Stimulated activated CD4-positive, alpha-beta T cell treated with anti-CD3 and anti-CD28 coated beads, Interleukin-4, amount 100 ng/mL, for 4 hours (primary cell): ENCODE data around the gene ARPC5L.
"Not testable (repeated sequence)": the region's sequence is repeated elsewhere in the genome, so short reads cannot be mapped to it uniquely, and the experiment has no call there.

Source experiments
- DNase-seq, 2 experiments: peaks; one replicate each; pipeline ENCODE4 v3.0.0-alpha.2; 2020

ARPC5L gene

DNA sequence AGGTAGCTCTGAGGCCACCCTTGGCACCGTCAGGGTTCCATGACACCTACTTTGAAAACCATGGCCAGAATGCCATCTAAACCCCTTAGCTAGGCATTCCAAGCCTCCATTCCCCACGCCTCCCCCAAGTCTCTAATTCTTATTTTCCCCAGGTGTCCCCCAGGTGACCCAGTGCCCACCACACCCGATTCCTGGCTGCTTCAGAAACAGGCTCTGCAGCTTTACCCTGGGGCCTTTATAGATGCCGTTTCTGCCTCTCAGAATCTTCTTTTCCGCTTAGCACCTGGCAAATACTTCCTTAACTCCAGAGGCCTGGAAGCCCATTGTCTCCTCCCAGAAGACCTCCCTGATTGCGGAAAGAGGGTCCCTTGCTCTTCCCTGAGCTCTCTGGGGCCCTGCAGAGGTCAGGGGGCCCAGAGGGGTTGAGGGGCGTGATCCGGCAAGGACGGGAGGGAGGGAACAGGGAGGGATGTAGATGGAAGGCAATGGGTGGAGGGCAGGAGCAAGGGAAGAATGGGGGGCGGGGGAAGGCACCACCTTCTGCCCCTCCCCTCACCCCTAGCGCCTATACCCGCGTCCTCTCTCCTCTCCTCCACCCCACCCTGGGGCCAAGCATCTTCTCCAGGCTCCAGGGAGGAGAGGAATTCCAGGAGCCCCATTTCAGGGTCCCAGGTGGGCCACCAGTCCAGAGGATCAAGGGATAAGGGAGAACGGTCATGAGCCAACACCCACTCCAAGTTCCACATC is 20.7 kb upstream of the ARPC5L start:
- no peak for DNase-seq

DNA sequence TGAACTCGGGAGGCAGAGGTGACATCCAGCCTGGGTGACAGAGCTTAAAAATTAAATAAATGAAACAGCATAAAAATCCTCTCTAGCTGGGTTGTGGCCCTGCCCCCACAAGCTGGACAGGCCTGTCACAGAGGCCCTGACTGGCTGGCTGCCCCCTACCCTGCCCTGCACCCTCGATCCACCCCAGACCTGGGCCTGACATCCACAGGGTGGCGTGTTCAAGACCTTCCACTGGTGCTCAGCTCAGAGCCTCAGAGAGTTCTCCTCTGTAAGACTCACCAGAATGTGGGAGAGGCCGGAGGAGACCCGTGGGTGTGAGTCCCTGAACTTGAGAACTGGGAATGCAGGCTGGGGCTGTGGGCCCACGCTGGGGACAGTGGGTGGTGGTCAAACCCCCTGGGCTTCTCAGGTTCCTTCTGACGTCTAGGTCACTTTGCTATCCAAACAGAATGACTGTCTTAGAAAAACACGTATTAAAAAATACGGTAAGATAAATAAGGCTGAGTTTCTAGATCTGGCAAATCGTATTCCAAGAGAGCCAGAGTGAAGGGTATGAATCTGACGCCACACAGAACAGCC is 18.4 kb upstream of the ARPC5L start:
- DNase-seq: no peak

DNA sequence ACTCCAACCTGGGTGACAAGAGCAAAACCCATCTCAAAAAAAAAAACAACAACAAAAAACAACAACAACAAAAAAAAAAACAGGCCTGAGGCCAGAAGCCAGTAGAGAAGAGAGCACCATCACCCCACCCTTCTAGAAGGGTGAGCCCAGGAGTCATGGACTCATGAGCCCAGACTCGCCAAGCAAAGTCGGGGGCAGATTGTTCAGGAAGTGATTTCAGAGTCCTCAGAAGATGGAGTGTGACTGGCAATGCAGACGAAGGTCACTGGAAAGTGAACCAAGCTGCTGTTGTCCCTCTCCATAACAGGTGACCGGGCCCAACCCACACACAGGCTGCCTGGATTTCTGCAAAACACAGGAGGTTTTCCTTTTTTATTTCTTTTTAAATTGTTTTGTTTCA is 17.6 kb upstream of the ARPC5L start:
- DNase-seq: no peak

DNA sequence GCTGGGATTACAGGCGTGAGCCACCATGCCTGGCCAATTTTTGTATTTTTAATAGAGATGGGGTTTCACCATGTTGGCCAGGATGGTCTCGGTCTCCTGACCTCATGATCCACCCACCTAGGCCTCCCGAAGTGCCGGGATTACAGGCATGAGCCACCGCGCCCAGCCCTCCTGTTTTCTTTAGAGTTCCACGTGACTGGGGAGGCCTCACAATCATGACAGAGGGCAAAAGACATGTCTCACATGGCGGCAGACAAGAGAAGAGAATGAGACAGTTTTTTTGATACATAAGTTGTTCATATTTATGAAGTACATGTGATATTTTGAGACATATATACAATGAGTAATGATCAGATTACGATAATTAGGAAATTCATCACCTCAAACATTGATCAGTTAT is 15.5 kb upstream of the ARPC5L start:
- DNase-seq: not testable (repeated sequence)

DNA sequence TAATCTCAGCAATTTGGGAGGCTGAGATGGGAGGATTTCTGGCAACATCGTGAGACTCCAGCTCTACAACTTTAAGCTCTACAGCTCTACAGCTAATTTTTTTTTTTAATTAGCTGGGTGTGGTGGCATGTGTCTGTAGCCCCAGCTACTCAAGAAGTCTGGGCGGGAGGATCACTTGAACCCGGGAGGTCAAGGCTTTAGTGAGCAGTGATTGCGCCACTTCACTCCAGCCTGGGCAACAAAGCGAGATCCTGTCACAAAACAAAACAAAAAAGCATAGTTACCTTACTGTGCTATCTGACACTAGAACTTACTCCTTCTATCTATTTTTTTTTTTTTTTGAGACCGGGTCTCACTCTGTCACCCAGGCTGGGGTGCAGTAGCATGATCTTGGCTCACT is 15.0 kb upstream of the ARPC5L start:
- DNase-seq: no peak

DNA sequence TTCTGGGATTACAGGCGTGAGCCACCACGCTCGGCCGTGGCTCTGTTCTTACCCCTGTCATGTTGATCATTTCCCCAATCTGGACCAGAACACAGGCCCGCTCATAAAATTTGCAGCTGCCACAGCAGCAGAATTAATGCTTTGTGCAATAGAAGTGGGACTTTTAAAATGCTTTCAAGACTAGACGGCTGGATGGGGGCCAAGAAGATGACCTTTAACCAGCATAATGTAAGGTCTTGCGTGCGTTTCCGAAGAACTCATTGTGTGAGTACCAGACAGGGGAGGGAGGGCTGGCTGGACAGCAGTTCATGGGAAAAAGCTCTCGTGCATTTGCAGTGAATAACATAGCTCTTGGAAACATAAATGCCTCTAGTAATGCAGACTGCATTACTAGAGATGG is 12.1 kb upstream of the ARPC5L start:
- DNase-seq: no peak

DNA sequence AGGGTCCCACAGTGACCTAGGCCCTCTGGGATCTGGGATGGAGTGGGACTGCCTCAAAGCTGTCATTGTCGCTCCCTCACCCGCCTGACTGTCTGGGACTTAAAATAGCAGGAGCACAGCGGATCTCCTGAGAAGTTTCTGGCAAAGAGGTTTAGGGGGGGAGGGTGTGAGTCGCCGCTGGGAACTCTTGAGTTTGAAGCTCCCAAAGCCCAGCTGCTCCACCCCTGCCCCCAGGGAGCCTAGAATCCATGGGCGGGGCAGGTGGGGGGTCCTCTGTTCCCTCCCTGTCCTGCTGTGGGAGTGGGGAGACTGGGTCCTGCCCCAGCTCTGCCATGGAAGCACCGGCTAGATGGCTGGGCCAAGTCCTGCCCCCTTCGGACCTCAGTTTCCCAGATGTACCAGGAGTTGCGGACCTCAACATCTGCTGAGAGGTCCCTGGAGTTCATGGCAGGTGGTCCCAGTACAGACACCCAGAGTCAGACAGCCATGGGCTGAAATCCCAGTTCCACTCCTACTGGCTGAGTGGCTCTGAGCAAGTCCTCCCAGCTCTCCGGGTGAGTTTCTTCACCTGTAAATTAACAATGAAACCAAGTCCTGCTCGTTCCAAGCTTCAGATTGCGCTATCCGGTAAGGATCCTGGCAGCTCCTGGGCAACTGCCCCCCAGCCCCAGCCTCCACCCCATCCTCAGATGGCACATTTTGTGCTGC is 9.7 kb upstream of the ARPC5L start:
- no peak for DNase-seq

DNA sequence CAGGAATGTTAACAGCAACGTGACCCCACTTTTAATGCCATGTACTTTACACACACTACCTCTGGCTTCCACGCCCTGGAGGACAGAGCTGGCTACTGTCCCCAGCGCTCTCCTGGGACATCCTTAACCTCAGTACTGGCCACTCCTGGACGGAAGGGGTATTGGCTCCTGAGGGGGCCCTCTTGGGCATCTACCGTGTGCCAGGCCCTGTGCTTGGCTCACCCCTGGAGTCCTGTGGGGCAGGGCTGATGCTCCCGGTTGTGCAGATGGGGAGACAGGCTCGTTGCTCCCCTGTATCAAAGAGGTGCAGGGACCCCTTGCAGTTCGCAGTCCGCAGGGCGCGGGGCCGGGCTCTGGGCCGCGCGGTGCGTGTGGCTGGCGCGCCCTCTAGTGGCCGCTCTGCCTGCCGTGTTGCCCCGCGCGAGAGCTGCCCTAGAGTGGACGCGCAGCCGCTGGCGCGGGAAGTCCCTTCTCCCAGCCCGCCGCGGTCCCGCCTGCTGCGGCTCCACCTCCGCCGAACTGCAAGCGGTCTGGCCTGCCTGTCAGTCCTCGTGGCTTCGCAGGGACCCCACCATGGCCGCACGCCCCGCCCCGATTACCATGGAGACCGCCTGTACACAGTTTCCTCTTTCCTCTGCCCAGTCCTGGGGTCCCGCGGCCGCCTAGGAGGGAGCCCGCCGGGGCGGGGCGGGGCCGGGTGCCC is 8.9 kb upstream of the ARPC5L start, which contains the start of gene WDR38:
WDR38 (plus strand) TSS at position 632 of the 703 bp plus-strand sequence. CDS start 72 bp downstream, outside the sequence.
- peak; percentile 60 to 75 for DNase-seq

DNA sequence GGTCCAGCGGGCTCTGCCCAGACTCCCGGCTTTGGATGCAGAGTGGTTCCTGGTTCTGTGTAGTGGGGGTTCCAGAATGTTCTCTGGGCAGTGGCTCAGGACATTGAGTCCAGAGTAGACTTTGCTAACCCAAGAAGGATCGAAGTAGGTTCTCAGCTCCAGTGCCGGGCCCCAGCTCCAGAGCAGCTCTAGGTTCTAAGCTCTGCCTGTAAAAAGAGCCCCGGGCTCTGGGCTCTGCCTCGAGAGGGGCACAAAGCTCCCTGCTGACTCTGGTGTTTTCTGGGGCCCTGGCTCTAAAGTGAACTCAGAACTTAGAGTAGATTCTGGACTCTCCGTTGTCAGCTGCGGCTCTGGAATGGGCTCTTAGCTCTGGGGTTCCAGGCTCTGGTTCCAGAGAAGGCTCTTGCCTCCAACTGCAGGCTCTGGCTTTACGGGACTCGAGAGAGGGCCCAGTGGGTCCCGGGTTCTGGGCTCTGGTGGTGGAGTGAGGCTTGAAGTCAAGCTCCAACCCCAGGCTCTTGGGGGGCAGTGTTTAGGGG is 8.3 kb upstream of the ARPC5L start:
- no peak for DNase-seq

DNA sequence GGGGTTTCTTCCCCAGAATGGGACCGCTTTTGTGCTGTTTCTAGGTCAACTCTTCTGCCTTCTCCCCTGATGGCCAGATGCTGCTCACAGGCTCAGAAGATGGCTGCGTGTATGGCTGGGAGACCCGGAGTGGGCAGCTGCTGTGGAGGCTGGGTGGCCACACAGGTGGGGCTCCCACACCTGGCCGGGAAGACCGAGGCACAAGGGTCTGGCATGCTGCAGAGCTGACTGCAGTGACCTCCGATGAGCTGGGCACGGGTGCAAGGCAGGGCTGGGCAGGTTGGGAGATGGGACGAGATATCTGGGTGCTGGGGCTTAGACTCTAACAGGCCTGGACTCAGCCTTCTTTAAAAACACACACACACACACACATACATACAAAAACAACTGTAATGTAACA is 7.8 kb upstream of the ARPC5L start:
- no peak for DNase-seq

DNA sequence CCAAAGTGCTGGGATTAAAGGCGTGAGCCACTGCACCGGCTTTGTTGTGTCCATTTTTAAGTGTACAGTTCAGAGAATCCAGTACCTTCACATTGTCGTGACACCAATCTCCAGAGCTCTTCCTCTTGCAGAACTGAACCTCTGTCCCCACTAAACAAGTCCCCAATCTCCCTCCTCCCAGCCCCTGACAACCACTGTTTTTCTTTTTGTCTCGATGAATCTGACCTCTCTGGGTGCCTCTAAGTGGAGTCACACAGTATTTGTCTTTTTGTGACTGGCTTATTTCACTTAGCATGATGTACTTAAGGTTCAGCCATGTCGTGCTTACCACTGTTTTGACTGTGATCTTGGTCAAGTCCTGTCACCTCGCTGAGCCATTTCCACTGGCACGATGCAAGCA is 7.1 kb upstream of the ARPC5L start:
- no peak for DNase-seq

DNA sequence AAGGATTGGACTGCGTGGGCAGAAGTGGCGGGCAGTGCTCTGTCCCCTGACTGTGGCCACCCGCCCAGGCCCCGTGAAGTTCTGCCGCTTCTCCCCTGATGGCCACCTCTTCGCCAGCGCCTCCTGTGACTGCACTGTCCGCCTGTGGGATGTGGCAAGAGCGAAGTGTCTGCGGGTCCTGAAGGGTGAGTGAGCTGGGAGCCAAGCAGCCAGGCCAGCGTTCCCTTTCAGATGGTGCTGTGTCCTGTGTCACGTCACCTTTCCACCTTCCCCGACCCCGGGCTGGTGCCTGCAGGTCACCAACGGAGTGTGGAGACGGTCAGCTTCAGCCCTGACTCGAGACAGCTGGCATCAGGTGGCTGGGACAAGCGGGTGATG is 6.4 kb upstream of the ARPC5L start:
- DNase-seq: no peak

DNA sequence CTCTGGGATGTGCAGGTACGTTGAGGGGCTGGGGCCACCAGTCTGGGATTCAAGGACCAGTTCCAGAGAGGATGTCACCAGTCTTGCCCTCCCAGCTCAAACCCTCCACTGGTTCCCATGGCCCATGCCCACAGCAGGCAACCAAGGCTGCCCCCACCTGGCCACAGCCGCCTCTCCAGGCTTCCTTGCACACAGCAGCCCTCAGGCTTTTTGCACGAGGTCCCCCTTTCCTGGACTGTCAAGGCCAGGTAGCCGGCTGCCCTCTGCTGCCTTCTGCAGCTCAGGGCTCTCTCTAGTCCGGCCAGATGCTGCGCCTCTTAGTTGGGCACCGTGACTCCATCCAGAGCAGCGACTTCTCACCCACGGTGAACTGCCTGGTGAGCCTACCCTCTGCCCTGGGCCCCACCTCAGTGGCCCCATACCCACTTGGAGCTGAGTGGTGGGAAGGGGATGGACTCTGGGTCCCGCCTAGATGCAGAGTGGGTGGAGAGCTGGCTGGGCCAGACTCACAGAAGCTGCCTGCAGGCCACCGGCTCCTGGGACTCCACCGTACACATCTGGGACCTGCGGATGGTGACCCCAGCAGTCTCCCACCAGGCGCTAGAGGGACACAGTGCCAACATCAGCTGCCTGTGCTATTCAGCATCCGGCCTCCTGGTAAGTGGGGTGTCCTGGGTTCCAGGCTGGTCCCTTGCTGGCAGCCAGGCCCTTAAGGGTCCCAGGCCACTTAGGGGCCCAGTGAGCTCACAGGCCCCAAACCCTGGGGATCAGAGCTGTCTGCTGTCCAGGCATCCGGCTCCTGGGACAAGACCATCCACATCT is 5.8 kb upstream of the ARPC5L start:
- no peak for DNase-seq

DNA sequence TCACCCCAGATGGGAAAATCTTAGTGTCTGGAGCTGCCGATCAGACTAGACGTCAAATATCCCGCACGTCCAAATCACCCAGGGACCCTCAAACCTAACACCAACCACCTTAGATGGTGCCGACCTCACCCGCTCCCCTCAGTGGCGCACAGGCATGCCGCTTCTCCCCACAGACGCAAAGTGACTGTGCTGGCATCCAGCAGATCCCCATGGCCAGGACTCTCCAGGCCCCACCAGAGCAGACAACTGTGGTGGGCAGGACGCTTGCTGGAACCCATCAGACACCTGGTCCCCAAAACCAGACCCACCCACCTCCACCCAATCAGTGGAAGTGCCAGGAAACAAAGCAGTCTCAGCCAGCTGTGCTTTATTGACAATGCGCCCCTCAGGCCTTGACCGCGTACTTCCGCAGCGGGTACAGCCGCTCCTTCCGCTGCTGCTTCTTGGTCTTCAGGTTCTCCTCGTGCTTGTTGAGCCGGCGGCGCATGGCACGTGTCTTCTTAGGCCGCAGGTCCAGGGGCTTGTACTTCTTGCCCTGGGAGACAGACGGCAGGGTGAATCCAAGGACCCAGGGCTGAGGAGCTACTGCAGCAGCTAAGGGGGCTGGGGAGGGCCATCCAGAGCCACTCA is 4.3 kb upstream of the ARPC5L start:
- no peak for DNase-seq

DNA sequence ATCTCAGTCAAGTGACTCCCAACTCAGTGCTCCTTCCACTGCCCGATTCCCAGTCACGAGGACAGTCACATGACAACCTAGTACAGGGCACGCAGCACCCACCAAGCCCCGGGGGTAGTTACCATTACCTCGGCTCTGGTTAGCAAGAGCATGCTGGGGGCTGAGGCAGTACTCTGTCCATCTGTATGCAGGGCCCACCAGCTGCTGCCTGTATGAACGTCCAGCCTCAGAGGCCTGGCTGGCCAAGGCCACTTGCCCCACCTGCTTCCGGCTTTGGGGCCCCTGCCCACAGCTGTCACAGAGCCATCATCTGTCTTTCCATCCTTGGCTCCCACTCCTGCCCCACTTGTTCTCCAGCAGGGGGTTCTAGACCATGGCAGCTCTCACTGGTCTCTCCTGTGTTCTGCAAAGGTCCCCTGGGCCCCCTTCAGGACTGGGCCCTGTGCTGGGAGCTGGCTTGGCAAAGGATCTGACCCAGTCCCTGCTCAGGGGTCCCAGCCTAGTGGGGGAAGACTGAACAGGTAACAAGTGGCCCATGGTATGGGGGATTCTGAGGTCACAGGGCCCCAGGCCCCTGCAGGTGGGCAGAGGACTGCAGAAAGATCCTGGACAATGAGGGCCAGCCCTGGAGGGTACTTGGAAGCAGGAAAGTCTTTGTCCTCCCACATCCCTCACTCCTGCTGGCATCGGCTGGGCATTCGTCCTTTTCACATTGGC is 3.4 kb upstream of the ARPC5L start:
- DNase-seq: no peak

DNA sequence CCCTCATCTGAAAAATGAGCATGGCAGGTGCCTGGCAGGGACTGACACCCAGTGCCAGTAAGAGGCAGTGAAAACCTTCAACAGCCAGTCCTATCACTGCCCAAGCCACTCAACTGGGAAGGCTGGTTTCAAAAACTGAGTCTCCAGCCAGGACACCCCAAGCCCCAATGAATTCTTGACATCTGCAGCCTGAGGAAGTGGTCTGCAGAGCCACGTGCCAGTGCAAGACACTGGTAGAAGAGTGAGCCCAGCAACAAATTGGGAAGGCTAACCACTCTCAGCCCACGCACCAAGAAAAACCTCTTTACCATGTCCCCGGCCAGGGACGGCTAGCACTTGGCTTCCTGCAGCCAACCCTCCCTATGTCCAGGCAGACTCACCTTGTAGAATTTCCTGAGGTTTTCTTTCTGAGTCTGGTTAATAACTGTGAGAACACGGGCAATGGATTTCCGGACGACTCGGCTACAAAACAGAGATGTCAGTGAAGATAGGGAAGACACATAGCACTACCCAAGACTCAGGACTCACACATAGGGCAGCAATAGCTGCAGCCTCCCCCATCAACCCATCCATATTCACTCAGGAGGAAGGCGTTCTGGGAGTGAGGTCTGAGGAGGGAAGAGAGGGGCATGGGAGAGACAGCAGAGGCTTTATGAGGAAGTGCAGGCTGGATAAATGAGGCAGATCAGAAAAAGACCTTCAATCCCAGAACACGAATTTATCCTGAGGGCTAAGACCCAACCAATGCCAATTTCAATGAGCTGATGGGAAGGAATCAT is 1.9 kb upstream of the ARPC5L start:
- DNase-seq: no peak

DNA sequence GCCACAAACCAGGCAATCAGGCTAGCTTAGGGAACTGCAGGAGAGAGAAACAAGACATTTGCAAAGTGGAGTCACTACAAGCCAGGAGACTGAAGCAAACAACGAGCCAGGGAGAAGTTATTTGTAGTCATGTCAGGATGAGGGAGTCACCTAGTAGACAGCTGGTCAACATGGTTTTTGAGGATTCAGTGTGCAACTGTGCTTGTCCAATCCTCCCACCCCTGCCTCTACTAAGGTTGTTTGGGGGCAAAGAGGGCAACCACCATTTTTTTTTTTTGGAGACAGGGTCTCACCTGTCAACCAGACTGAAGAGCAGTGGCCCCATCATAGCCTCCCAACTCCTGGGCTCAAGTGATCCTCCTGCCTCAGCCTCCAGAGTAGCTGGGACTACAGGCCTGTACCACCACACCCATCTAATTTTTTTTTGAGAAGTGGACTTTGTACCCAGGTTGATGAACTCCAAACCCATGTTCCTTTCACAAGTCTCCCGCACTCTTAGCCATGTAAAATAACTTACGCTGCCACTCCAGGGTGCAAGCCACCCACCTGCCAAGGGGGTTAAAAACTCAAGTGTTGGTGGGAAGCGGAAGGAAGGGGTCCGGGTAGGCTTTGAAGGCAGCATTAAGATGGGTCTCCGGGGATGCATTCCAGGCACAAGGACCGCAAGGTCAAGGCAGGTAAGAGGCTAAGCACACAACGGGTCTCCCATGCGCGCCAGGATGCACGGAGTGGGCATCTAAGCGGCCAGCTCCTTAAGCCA is 1.2 kb upstream of the ARPC5L start:
- DNase-seq: no peak

DNA sequence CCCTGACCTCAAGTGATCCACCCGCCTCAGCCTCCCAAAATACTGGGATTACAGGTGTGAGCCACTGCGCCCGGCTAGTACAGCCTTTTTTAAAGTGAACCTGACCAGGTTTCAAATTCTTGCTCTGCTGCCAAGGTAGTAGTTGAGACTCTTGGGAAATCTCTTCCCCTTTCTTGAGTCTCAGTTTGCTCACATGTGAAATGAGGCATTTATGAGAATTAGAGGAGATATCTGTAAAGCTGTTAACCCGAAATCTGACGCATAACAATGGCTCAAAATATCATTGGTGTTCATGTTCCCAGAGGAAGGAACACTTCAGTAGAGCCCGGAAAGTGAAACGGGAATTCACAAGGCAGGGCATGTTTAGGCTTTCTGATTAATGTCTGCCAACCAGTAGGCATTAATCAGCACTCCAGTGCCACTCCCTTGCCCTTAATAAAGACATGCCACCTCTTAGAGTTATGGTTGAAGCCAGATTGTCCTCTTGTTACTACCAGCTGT is 1.5 kb downstream of the ARPC5L start:
- no peak for DNase-seq
